A549 (cell line): ENCODE measurements around the gene RING1.
"Not testable (repeated sequence)": the region's sequence is repeated elsewhere in the genome, so short reads cannot be mapped to it uniquely, and the experiment has no call there.

Experiments
- BHLHE40 ChIP-seq: IDR thresholded peaks from 2 replicates; pipeline ENCODE4 v1.6.1; 2012; ENCODE audit warnings: low read depth, low read length, inconsistent platforms
- CTCF ChIP-seq: fragments of >200 bp; sonication (Bioruptor Twin); formaldehyde crosslinking; IDR thresholded peaks from 3 replicates; pipeline ENCODE4 v1.5.1; 2016
- ESRRA ChIP-seq: fragments of 150-350 bp; IDR thresholded peaks from 2 replicates; pipeline ENCODE4 v1.6.1; 2014; ENCODE audit warnings: mild to moderate bottlenecking, low read length, borderline replicate concordance
- JUN ChIP-seq, 2 experiments: fragments of >200 bp; sonication (Bioruptor Twin); formaldehyde crosslinking; IDR thresholded peaks; 2 replicates in 1 of 2; 3 replicates in 1 of 2; pipeline ENCODE4 v1.6.1; 2016 to 2017
- KDM1A ChIP-seq: fragments of 200-600 bp; sonication (generic); IDR thresholded peaks from 2 replicates; pipeline ENCODE4 v1.6.1; 2016; ENCODE audit warnings: low read depth, mild to moderate bottlenecking
- POLR2A ChIP-seq: IDR thresholded peaks from 2 replicates; pipeline ENCODE4 v1.6.1; 2012; ENCODE audit warnings: mild to moderate bottlenecking, low read length

GRCh38 chr6:33226503-33227120 lies 18.3 kb downstream of the RING1 start:
- not testable (repeated sequence) for TF ChIP-seq CTCF; KDM1A; ESRRA; JUN (IDR thresholded peaks at IDR 0.05); BHLHE40; POLR2A
